ENCODE results near the gene DUSP15. TPM values are rescaled to one million over a fixed set of nuclear protein-coding genes. Genes with fewer than 3 reads are reported as not detected.
A peak's percentile ranks its signal among the peaks of the same experiment; 100 is the strongest.

DUSP15 gene
- total RNA-seq, 1 donor from 2014 or later: 2.4 TPM

GRCh38 chr20:31881945-31882344 is 11.6 kb upstream of the DUSP15 start:
- DNase-seq: no peak
- no peak overlapping the region for H3K27ac ChIP-seq
- TF ChIP-seq CTCF (IDR thresholded peaks at IDR 0.05): no peak
- H3K9me3 ChIP-seq: no peaks in the 10 kb centered on the region
- no peak for ATAC-seq
- no peaks in the 10 kb centered on the region for H3K4me1 ChIP-seq
- H3K4me3 ChIP-seq: no peak overlapping the region
- intact Hi-C loops (cut with DNase I): no loop called here
- no peaks in the 10 kb centered on the region for H3K27me3 ChIP-seq
- no peaks in the 10 kb centered on the region for H3K36me3 ChIP-seq

GRCh38 chr20:31879143-31879987 is 9.0 kb upstream of the DUSP15 start:
- no peaks in the 10 kb centered on the region for H3K36me3 ChIP-seq
- H3K9me3 ChIP-seq: no peaks in the 10 kb centered on the region
- DNase-seq (peak; percentile 97), ATAC-seq (peak; percentile 99)
- peak; percentile 16 for TF ChIP-seq CTCF (IDR thresholded peaks at IDR 0.05)
- no peaks in the 10 kb centered on the region for H3K4me1 ChIP-seq
- peak overlapping the region; percentile 62 for H3K4me3 ChIP-seq
- H3K27ac ChIP-seq: peak overlapping the region; percentile 70
- intact Hi-C loops (cut with DNase I): no loop called here
- no peaks in the 10 kb centered on the region for H3K27me3 ChIP-seq

DNA sequence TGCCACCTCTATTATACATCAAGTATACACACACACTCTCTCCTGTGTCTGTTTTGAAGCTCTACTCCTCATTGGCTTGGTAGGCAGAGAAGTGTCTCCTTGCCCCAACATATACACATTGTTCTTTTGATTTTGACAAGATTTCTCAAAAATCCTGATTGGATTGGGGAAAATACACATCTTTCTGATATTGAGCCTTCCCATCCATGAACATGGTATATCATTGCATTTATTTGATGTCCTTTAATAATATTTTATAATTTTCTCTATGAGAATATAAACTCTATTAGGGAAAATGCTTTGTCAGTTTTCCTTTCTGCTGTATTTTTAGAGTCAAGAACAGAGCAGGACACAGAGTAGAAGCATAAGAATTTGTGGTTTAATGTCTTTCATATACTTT is 7.4 kb upstream of the DUSP15 start:
- intact Hi-C loops (cut with DNase I): no loop called here
- ATAC-seq (no peak), DNase-seq (no peak)
- Histone ChIP-seq H3K4me3 (no peak overlapping the region), H3K4me1 (no peaks in the 10 kb centered on the region), H3K9me3 (no peaks in the 10 kb centered on the region), H3K27me3 (no peaks in the 10 kb centered on the region), H3K27ac (no peak overlapping the region), H3K36me3 (no peaks in the 10 kb centered on the region)
- no peak for TF ChIP-seq CTCF (IDR thresholded peaks at IDR 0.05)

DNA sequence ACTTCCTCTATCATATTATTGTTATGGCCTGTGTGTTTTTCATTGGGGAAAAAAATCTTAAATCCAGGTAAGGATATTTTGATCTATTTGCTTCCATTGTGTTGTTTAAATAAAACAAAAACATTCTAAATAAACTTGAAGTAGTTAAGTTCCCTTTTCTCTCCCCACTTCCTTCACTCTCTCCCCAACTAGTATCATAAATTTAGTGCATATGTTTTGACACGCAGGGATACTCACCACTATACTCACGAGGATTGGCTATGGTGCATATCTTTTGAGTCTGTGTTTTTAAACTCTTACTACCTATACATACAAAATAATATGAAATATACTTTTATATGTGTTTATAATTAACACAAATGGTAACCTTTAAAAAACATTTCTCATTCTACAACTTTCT is 5.3 kb upstream of the DUSP15 start:
- Histone ChIP-seq H3K27ac (no peak overlapping the region), H3K4me1 (peaks cover 2% of the 10 kb centered on the region), H3K27me3 (no peaks in the 10 kb centered on the region), H3K36me3 (no peaks in the 10 kb centered on the region), H3K9me3 (no peaks in the 10 kb centered on the region), H3K4me3 (no peak overlapping the region)
- intact Hi-C loops (cut with DNase I): no loop called here
- ATAC-seq (no peak), DNase-seq (no peak)
- TF ChIP-seq CTCF (IDR thresholded peaks at IDR 0.05): no peak

DNA sequence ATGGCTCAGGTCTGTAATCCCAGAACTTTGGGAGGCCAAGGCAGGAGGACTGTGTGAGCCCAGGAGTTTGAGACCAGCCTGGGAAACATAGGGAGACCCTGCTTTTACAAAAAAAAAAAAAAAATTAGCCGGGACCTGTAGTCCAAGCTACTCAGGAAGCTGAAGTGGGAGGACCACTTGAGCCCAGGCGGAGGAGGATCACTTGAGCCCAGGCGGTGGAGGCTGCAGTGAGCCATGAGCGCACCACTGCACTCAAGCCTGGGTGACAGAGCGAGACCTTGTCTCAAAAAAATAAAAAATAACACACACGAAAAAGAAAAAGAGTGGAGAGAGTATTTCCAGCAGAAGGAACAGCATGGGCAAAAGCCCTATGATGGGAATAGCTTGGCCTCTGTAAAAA is 2.1 kb upstream of the DUSP15 start:
- intact Hi-C loops (cut with DNase I): no loop called here
- Histone ChIP-seq H3K4me3 (no peak overlapping the region), H3K27ac (no peak overlapping the region), H3K27me3 (no peaks in the 10 kb centered on the region), H3K36me3 (no peaks in the 10 kb centered on the region), H3K9me3 (no peaks in the 10 kb centered on the region), H3K4me1 (peaks cover 11% of the 10 kb centered on the region)
- TF ChIP-seq CTCF (IDR thresholded peaks at IDR 0.05): no peak
- DNase-seq (no peak), ATAC-seq (no peak)
